Measurements from ENCODE around the gene CASZ1. TPM values are rescaled to one million over a fixed set of nuclear protein-coding genes. Genes with fewer than 3 reads are reported as not detected.

The CASZ1 gene
- total RNA-seq, 4 donors from 2014 or later = 140 to 210 (median 169) TPM

- intact Hi-C loops (cut with DNase I; ENCODE audit: low total_unique reads) = no loop called here
- 92 to 95% methylated on average over 6 of the region's 6 CpGs for WGBS, 2 donors
- H3K4me3 ChIP-seq (ENCODE audit: low read depth, poor library complexity, severe bottlenecking) = no peak overlapping the region
- TF ChIP-seq POLR2A (IDR thresholded peaks at IDR 0.05) (no peak), CTCF (IDR thresholded peaks at IDR 0.05) (no peak)
- DNase-seq (ENCODE audit: low spot score in 2 of 2) = no peak
Measured at GRCh38 chr1:10610901-10611600, 185.4 kb downstream of the CASZ1 start.

- WGBS, 2 donors = 90 to 95% methylated on average over 2 of the region's 2 CpGs
- TF ChIP-seq POLR2A (IDR thresholded peaks at IDR 0.05) = no peak
- no peak for TF ChIP-seq CTCF (IDR thresholded peaks at IDR 0.05)
- no peak overlapping the region for H3K4me3 ChIP-seq (ENCODE audit: low read depth, poor library complexity, severe bottlenecking)
- DNase-seq (ENCODE audit: low spot score in 2 of 2) = no peak
- intact Hi-C loops (cut with DNase I; ENCODE audit: low total_unique reads) = no loop called here
Measured at GRCh38 chr1:10608690-10609089, 187.8 kb downstream of the CASZ1 start.

GRCh38 chr1:10607228-10607627 lies 189.2 kb downstream of the CASZ1 start:
- TF ChIP-seq CTCF (IDR thresholded peaks at IDR 0.05) = no peak
- no peak for TF ChIP-seq POLR2A (IDR thresholded peaks at IDR 0.05)
- intact Hi-C loops (cut with DNase I; ENCODE audit: low total_unique reads) = no loop called here
- 86 to 92% methylated on average over 3 of the region's 3 CpGs for WGBS, 2 donors
- DNase-seq (ENCODE audit: low spot score in 2 of 2) = no peak
- H3K4me3 ChIP-seq (ENCODE audit: low read depth, poor library complexity, severe bottlenecking) = no peak overlapping the region

DNA sequence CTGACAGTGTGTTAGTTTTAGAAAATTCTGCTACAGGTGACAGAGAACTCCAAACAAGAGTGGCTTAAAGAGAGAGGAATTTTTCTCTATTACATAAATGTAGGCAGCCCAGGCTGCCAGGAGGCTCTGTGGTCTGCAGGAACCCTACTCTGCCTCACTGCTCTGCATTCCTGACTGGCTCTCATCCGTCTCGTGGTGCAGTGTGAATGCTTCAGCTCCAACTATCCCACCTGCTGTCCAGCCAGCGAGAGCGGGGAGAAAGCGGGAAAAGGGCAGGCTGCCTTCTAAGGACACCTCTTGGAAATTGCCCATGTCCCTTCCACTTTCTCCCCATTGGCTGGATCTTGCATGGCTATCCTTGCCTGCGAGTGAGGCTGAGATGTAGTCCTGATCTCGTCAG lies 190.4 kb downstream of the CASZ1 start:
- WGBS, 2 donors = 94 to 95% methylated on average over 7 of the region's 7 CpGs
- intact Hi-C loops (cut with DNase I; ENCODE audit: low total_unique reads) = no loop called here
- TF ChIP-seq POLR2A (IDR thresholded peaks at IDR 0.05) = no peak
- TF ChIP-seq CTCF (IDR thresholded peaks at IDR 0.05) = no peak
- DNase-seq (ENCODE audit: low spot score in 2 of 2) = no peak
- H3K4me3 ChIP-seq (ENCODE audit: low read depth, poor library complexity, severe bottlenecking) = no peak overlapping the region

- 94 to 97% methylated on average over 7 of the region's 7 CpGs for WGBS, 2 donors
- no peak for DNase-seq (ENCODE audit: low spot score in 2 of 2)
- TF ChIP-seq POLR2A (IDR thresholded peaks at IDR 0.05) (no peak), CTCF (IDR thresholded peaks at IDR 0.05) (no peak)
- intact Hi-C loops (cut with DNase I; ENCODE audit: low total_unique reads) = no loop called here
- no peak overlapping the region for H3K4me3 ChIP-seq (ENCODE audit: low read depth, poor library complexity, severe bottlenecking)
Measured at GRCh38 chr1:10604966-10605365, 191.5 kb downstream of the CASZ1 start.

- TF ChIP-seq POLR2A (IDR thresholded peaks at IDR 0.05) (no peak), CTCF (IDR thresholded peaks at IDR 0.05) (no peak)
Measured at GRCh38 chr1:10602936-10603335, 193.5 kb downstream of the CASZ1 start.

More at GRCh38 chr1:10602936-10603335, 193.5 kb downstream of the CASZ1 start:
- intact Hi-C loops (cut with DNase I; ENCODE audit: low total_unique reads) = no loop called here
- WGBS, 2 donors = 67 to 69% methylated on average over 3 of the region's 3 CpGs
- H3K4me3 ChIP-seq (ENCODE audit: low read depth, poor library complexity, severe bottlenecking) = no peak overlapping the region
- no peak for DNase-seq (ENCODE audit: low spot score in 2 of 2)

All from lower leg skin (tissue), 4 donors.